Calu3 (cell line): ENCODE measurements around the gene MALL. TPM values are rescaled to one million over a fixed set of nuclear protein-coding genes. Genes with fewer than 3 reads are reported as not detected.

Experiments used
- BruUV-seq: library from RNA; stranded (reverse); fragments of 400-500 nt; replicated peaks from 2 replicates; lab custom pipeline; 2021; lab: Mats Ljungman, UMichigan
- CTCF ChIA-PET: fragments of 300-600 bp; sonication (Branson Sonifier 250); formaldehyde crosslinking; loops from one replicate; lab custom pipeline; 2022; ENCODE audit warnings: antibody characterized with exemption; lab: Charles Lee
- DNase-seq: peaks from one replicate; pipeline ENCODE4 v3.0.0; 2022
- H3K27ac Mint-ChIP-seq: one replicate; pipeline ENCODE4 v1.8.0; 2022; ENCODE audit warnings: mixed read lengths; ENCODE audit not compliant: unreplicated experiment
- H3K27me3 Mint-ChIP-seq: one replicate; pipeline ENCODE4 v1.8.0; 2022; ENCODE audit warnings: mixed read lengths; ENCODE audit not compliant: unreplicated experiment
- H3K36me3 Mint-ChIP-seq: one replicate; pipeline ENCODE4 v1.8.0; 2022; ENCODE audit warnings: mild to moderate bottlenecking, moderate library complexity, mixed read lengths; ENCODE audit not compliant: insufficient read depth, unreplicated experiment
- H3K4me1 Mint-ChIP-seq: one replicate; pipeline ENCODE4 v1.8.0; 2022; ENCODE audit warnings: mild to moderate bottlenecking, low read depth, mixed read lengths; ENCODE audit not compliant: unreplicated experiment
- H3K4me3 Mint-ChIP-seq: one replicate; pipeline ENCODE4 v1.8.0; 2022; ENCODE audit warnings: mild to moderate bottlenecking, low read depth, moderate library complexity, mixed read lengths; ENCODE audit not compliant: unreplicated experiment
- H3K9me3 Mint-ChIP-seq: one replicate; pipeline ENCODE4 v1.8.0; 2022; ENCODE audit warnings: low read depth, mixed read lengths; ENCODE audit not compliant: unreplicated experiment
- intact Hi-C: fragments of 100-400 bp; cut with micrococcal nuclease; formaldehyde crosslinking; loops from one replicate; pipeline ENCODE4 v1.10.0; 2022; ENCODE audit not compliant: unreplicated experiment
- total RNA-seq: library from RNA; stranded (reverse); gene quantifications from 2 replicates; pipeline ENCODE4 v1.2.3, GENCODE V29; 2022
- TF ChIP-seq, protein P1 (sequence below): fragments of 200-600 bp; IDR thresholded peaks from one replicate; pipeline ENCODE4 v1.8.0; 2022; ENCODE audit warnings: antibody characterized with exemption; ENCODE audit not compliant: unreplicated experiment

MALL gene
- total RNA-seq, 1 experiment from 2014 or later: 51.5 TPM

DNA sequence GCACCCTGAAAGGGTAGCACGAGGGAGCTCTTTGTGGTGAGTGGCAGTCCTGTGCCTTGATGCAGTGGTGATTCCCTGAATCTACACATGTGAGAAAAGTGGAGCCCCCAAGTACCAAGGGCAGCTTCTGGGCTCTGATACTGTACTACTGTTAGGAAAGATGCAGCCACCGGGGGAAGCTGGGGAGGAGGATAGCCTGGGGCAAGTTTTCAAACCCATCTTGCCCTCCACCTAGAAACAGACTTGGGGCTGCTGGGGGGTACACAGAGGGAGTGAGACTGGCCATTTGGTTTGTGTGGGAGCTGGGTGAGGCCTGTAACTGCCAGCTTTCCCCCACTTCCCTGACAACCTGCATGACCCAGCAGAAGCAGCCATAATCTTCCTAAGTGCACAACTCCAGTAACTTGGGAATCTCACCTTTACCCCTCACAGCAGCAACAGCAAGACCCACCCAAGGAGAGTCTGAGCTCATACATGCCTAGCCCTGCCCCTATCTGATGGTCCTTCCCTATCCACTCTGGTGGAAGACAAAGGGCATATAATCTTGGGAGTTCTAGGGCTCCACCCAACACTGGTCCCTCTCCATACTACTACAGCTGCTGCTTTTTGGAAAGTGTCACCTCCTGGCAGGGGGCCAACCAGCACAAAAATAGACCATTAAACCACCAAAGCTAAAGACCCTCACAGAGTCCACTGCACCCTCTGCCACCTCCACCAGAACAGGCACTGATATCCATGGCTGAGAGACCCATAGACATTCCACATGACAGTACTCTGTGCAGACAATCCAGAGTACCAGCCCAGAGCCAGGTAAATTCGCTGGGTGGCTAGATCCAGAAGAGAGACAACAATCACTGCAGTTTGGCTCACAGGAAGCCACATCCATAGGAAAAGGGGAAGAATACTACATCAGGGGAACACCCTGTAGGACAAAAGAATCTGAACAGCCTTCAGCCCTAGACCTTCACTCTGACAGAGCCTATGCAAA lies 8.2 kb downstream of the MALL start:
- Mint-ChIP-seq H3K27me3 (no peaks in the 10 kb centered on the region), H3K4me1 (peaks cover 93% of the 10 kb centered on the region), H3K4me3 (peak overlapping the region; percentile 59), H3K9me3 (no peaks in the 10 kb centered on the region), H3K27ac (peak overlapping the region; percentile 98), H3K36me3 (peaks cover 23% of the 10 kb centered on the region)
- intact Hi-C loops: loop anchor here (2.0 kb wide), 1 partner anchor 49 kb away; no protein-coding TSS in a partner anchor
- no TSS peak for BruUV-seq
- TF ChIP-seq, protein P1, sequence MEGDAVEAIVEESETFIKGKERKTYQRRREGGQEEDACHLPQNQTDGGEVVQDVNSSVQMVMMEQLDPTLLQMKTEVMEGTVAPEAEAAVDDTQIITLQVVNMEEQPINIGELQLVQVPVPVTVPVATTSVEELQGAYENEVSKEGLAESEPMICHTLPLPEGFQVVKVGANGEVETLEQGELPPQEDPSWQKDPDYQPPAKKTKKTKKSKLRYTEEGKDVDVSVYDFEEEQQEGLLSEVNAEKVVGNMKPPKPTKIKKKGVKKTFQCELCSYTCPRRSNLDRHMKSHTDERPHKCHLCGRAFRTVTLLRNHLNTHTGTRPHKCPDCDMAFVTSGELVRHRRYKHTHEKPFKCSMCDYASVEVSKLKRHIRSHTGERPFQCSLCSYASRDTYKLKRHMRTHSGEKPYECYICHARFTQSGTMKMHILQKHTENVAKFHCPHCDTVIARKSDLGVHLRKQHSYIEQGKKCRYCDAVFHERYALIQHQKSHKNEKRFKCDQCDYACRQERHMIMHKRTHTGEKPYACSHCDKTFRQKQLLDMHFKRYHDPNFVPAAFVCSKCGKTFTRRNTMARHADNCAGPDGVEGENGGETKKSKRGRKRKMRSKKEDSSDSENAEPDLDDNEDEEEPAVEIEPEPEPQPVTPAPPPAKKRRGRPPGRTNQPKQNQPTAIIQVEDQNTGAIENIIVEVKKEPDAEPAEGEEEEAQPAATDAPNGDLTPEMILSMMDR: no peak
- no peak for DNase-seq
- CTCF ChIA-PET: interaction anchor here (3.5 kb wide), 1 partner anchor 8 kb away, joined by 34 read pairs; the partner anchor contains the start of gene MALL

DNA sequence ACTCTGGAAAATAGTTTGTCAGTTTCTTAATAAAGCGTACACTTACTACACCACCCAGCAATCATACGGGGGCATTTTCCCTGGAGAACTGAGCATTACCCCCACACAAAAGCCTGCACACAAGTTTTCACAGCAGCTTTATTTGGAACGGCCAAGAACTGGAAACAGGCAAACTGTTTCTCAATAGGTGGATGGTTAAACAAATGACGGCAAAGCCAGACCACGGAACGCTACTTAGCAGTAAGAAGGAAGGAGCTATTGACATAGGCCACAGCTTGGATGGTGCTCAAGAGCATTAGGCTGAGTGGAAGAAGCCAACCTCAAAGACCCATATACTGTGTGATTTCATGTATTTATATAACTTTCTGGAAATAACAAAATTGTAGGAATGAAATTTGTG lies 9.0 kb downstream of the MALL start:
- BruUV-seq: no TSS peak
- peaks cover 93% of the 10 kb centered on the region for H3K4me1 Mint-ChIP-seq
- no peak for DNase-seq
- CTCF ChIA-PET: interaction anchor here (3.5 kb wide), 1 partner anchor 9 kb away, joined by 34 read pairs; the partner anchor contains the start of gene MALL
- TF ChIP-seq, protein P1: no peak
- peaks cover 26% of the 10 kb centered on the region for H3K36me3 Mint-ChIP-seq
- H3K4me3 Mint-ChIP-seq: peak overlapping the region; percentile 48
- H3K9me3 Mint-ChIP-seq: no peaks in the 10 kb centered on the region
- intact Hi-C loops: loop anchor here (2.0 kb wide), 1 partner anchor 50 kb away; no protein-coding TSS in a partner anchor
- peak overlapping the region; percentile 98 for H3K27ac Mint-ChIP-seq
- H3K27me3 Mint-ChIP-seq: no peaks in the 10 kb centered on the region

DNA sequence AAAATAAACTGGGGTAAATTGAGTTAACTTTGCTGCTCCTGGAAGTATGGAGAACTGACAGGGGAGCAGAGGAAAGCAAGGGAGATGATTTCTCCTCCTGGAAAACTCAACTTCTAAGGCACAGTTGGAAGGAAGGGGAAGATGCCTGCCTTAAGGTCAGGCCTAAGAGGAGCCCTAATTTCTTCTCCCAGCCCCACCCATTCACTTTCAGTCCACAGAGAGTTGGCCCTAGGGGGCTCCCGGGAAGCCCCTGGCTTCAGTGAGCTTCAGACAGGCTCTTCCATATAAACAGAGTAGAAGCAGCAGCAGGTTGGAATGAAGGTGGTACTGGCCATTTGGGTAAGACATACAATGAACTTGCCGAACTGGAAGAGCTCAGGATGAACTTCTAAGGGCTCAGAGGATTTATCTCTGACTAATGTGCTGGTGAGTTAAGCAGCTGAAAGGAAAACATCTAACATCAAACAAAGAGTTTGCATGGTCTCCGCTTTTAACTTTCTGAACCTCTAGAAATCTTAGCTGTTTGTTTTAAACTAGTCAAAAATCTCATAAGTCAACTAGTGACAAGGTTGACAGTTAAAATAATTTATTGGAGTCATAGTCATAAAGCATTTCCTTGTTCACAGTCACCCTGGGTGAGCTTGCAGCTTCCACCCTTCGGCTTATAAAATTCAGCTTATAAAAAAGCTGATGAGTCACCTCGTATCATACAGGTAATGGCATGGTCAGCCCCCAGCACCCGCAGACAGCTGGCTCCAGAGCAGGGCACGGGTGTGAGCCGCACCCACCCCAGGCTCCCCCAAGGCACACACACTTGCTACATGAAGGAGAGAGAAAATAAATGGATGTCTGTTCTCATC lies 9.8 kb downstream of the MALL start:
- intact Hi-C loops: loop anchor here (2.0 kb wide), 1 partner anchor 51 kb away; no protein-coding TSS in a partner anchor
- H3K27me3 Mint-ChIP-seq: no peaks in the 10 kb centered on the region
- H3K4me1 Mint-ChIP-seq: peaks cover 95% of the 10 kb centered on the region
- BruUV-seq: no TSS peak
- H3K9me3 Mint-ChIP-seq: no peaks in the 10 kb centered on the region
- CTCF ChIA-PET: interaction anchor here (3.5 kb wide), 1 partner anchor 10 kb away, joined by 34 read pairs; the partner anchor contains the start of gene MALL
- peak; percentile 84 for DNase-seq
- H3K27ac Mint-ChIP-seq: peak overlapping the region; percentile 98
- H3K36me3 Mint-ChIP-seq: peaks cover 33% of the 10 kb centered on the region
- H3K4me3 Mint-ChIP-seq: peak overlapping the region; percentile 48
- TF ChIP-seq, protein P1: no peak

DNA sequence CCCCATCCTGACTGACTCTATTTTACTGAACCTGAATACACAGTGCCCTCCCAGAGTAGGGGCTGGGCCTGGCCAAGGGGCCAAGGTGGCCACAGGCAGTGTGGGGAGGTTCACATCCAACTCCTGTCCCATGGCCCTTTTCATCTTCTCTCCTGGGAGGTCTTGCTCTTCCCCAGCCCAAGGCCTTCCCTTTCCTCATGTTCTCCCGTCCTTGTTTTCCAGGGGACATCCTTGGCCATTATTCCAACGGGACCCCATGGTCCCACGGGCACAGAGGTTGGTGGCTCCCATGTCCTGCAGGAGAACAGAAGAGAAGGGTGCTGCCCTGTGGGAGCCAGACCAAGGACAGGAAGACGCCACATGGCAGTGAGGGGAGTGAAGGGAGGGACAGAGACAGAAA lies 10.4 kb downstream of the MALL start:
- peak overlapping the region; percentile 98 for H3K27ac Mint-ChIP-seq
- H3K4me1 Mint-ChIP-seq: peaks cover 97% of the 10 kb centered on the region

More for the DNA sequence above, 10.4 kb downstream of the MALL start:
- CTCF ChIA-PET: interaction anchor here (3.5 kb wide), 1 partner anchor 11 kb away, joined by 34 read pairs; the partner anchor contains the start of gene MALL
- Mint-ChIP-seq H3K27me3 (no peaks in the 10 kb centered on the region), H3K4me3 (peak overlapping the region; percentile 48), H3K36me3 (peaks cover 33% of the 10 kb centered on the region), H3K9me3 (no peaks in the 10 kb centered on the region)
- DNase-seq: no peak
- TF ChIP-seq, protein P1: no peak
- no TSS peak for BruUV-seq
- intact Hi-C loops: no loop called here
